ENCODE results near the gene TLE2.
"Not testable (repeated sequence)": the region's sequence is repeated elsewhere in the genome, so short reads cannot be mapped to it uniquely, and the experiment has no call there.

The TLE2 gene

GRCh38 chr19:2987797-2988196, 41.3 kb downstream of the TLE2 start:
- DNase-seq (ENCODE audit: extremely low read depth in 1 of 2, low read depth in 1 of 2): no peak

DNA sequence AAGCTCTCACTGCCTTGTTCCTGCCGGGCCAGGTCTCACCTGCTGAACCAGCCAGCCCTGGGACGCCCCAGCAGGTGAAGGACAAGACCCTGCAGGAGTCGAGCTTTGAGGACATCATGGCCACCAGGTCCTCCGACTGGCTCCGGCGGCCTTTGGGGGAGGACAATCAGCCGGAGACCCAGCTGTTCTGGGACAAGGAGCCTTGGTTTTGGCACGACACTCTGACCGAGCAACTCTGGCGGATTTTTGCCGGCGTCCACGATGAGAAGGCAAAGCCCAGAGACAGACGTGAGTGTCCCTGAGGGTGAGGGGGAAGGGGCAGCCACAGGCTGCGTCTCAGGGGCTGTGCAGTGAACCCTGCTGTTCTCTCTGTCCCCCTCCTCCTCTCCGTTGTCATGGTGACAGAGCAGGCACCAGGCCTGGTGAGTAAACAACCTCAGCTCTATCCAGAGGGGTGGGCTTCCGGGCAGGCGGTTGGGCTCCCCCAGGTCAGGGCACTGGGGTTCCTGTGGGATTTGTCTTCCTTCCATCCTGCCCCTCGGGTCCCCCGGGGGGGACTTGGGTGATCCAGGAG, 42.0 kb downstream of the TLE2 start:
- DNase-seq (ENCODE audit: extremely low read depth in 1 of 2, low read depth in 1 of 2): no peak

GRCh38 chr19:2984215-2984528, 44.9 kb downstream of the TLE2 start:
- no peak for DNase-seq (ENCODE audit: extremely low read depth in 1 of 2, low read depth in 1 of 2)

GRCh38 chr19:2983351-2984214, 45.5 kb downstream of the TLE2 start:
- no peak for DNase-seq (ENCODE audit: extremely low read depth in 1 of 2, low read depth in 1 of 2)

- DNase-seq (ENCODE audit: extremely low read depth in 1 of 2, low read depth in 1 of 2): no peak
Observed at GRCh38 chr19:2982983-2983350, 46.1 kb downstream of the TLE2 start.

GRCh38 chr19:2982561-2982960, 46.5 kb downstream of the TLE2 start:
- no peak for DNase-seq (ENCODE audit: extremely low read depth in 1 of 2, low read depth in 1 of 2)

- no peak for DNase-seq (ENCODE audit: extremely low read depth in 1 of 2, low read depth in 1 of 2)
Observed at GRCh38 chr19:2981898-2982297, 47.2 kb downstream of the TLE2 start.

GRCh38 chr19:2978772-2979171, 50.3 kb downstream of the TLE2 start:
- no peak for DNase-seq (ENCODE audit: extremely low read depth in 1 of 2, low read depth in 1 of 2)

- no peak for DNase-seq (ENCODE audit: extremely low read depth in 1 of 2, low read depth in 1 of 2)
Observed at GRCh38 chr19:2978166-2978767, 50.8 kb downstream of the TLE2 start.

DNA sequence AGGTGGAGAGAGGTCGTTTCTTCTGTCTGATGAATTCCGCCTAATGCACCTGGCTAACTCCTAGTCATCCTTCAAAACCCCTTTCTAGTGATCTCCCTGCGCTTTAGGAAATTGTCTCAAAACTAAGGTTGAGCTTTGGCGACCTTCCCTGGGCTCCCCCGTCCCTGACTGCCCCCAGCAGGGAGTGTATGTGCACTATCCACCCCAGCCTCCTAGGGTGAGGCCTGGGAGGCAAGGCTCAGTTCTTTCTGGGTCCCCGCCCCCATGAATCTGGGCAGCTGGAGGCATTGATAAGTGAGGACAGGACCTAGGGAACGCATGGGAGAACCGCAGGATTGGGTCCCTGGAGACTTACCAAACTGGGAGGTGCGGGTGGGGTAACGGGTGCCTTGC, 51.3 kb downstream of the TLE2 start:
- DNase-seq (ENCODE audit: extremely low read depth in 1 of 2, low read depth in 1 of 2): no peak

DNA sequence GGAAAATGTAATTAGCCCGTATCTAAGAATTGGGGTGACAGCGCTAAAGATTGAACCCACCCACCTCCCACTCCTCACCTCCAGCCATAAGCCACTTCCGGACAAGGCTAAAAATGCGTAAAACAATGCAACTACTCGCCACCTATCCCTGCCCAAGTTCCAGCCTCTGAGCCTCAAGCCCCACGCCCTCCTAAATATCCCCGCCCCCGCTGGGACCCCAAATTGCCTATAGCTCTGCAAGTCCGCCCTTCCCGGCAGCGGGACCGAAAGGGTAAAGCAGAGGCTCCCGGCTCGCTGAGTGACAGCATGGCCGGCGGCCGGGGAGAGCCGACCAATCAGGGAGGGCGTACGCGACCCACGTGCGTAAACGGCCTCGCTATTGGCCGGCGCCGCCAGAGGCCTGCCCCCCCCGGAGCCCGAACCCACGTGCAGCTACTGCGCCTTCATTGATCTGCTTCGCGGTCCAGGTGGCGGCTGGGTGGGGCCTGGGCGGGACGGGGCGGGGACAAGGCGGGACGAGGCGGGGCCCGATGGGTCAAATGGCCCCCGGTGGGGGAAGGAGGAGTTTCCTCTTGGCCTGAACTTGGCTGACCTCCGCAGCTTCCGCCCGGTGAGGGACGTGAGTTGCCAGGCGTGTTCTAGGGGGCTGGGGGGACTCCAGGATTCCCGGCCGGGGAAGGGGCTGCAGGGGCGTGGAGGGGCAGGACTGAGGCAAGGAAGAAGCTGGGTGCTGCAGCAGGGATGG, 51.9 kb downstream of the TLE2 start, which contains the start of gene TLE6:
Gene TLE6 (plus strand): TSS at position 564 of the 745 bp plus-strand sequence. CDS start 670 bp downstream, outside the sequence.
- DNase-seq (ENCODE audit: extremely low read depth in 1 of 2, low read depth in 1 of 2): peak; percentile 83 to 85

GRCh38 chr19:2976609-2977000, 52.5 kb downstream of the TLE2 start:
- no peak for DNase-seq (ENCODE audit: extremely low read depth in 1 of 2, low read depth in 1 of 2)

GRCh38 chr19:2974342-2975041, 54.6 kb downstream of the TLE2 start:
- DNase-seq (ENCODE audit: extremely low read depth in 1 of 2, low read depth in 1 of 2): no peak

DNA sequence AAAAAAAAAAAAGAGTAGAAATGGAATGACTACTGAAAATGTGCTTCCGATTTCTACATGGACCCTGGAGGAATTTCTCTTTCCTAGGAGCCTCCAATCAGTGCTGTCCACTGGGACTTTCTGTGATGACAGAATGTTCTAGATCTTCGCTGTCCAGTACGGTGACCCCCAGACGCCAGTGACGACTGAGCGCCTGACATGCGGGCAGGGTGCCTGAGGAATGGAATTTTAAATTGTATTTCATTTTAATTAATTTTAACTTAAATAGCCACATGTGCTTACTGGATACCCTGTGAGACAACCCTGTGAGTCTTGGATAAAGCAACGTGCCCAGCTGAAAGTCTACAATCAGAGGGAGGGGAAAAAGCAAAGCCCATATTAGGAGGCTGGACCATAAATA, 55.9 kb downstream of the TLE2 start:
- DNase-seq (ENCODE audit: extremely low read depth in 1 of 2, low read depth in 1 of 2): no peak

DNA sequence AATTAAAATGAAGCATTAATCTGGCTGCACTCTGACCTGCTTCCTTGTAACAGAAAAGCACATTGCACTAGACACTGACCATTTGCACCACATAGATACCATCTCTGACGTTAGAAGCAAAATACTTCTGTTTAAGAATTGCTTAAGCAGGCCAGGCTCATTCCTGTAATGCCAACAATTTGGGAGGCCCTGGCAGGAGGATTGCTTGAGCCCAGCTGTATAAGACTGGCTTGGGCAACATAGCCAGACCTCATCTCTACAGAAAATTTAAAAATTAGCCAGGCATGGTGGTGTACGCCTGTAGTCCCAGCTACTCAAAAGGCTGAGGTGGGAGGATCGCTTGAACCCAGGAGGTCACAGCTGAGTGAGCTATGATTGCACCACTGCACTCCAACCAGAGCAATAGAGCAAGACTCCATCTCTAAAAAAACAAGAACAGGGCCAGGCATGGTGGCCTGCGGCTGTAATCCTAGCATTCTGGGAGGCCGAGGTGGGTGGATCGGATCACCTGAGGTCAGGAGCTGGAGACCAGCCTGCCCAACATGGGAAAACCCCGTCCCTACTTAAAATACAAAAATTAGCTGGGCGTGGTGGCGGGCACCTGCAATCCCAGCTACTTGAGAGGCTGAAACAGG, 58.8 kb downstream of the TLE2 start:
- no peak for DNase-seq (ENCODE audit: extremely low read depth in 1 of 2, low read depth in 1 of 2)

DNA sequence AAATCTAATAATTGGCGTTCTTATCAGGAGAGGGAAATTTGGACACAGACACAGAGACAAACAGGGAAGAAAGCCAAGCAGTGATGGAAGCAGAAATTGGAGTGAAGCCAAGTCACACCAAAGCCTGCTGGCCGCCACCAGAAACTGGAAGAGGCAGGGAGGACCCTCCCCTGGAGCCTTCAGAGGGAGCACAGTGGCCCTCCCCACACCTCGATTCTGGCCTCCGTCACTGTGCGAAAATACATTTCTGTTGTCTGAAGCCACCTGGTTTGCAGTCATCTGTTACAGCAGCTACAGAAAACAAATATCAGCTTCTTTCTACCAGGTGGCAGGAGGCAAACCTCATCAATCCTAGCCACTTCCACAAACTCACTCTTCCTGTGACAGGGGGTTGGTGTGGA, 60.0 kb downstream of the TLE2 start:
- DNase-seq (ENCODE audit: extremely low read depth in 1 of 2, low read depth in 1 of 2): no peak

DNA sequence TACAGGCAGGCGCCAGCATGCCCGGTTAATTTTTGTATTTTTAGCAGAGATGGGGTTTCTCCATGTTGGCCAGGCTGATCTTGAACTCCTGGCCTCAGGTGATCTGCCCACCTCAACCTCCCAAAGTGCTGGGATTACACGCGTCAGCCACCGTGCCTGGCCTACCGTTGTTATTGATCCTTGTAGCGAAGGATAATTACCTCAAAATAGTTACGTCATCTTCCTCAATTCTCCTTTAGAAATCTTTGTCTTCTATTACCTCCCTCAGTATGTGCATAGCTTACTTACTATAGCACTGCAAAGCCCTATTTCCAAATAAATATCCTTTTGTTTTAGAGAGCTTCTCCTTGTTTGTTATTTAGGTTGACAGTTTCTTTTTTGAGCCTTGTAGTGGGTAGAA, 61.1 kb downstream of the TLE2 start:
- no peak for DNase-seq (ENCODE audit: extremely low read depth in 1 of 2, low read depth in 1 of 2)

GRCh38 chr19:2964874-2965273, 64.2 kb downstream of the TLE2 start:
- DNase-seq (ENCODE audit: extremely low read depth in 1 of 2, low read depth in 1 of 2): no peak

GRCh38 chr19:2963631-2964030, 65.4 kb downstream of the TLE2 start:
- DNase-seq (ENCODE audit: extremely low read depth in 1 of 2, low read depth in 1 of 2): not testable (repeated sequence)

- no peak for DNase-seq (ENCODE audit: extremely low read depth in 1 of 2, low read depth in 1 of 2)
Observed at GRCh38 chr19:2963122-2963521, 66.0 kb downstream of the TLE2 start.

All from activated CD8-positive, alpha-beta memory T cell treated with anti-CD3 and anti-CD28 coated beads for 1 hour (primary cell).